IPS-20b (cell line): ENCODE results near the gene SDCBP2.

ENCODE experiments used
- H3K27ac ChIP-seq: one replicate; pipeline ENCODE4 v1.5.1; 2013; ENCODE audit warnings: low read length
- H3K27me3 ChIP-seq: 2 replicates; pipeline ENCODE4 v1.6.1; 2013; ENCODE audit warnings: mild to moderate bottlenecking, low read length, inconsistent platforms; ENCODE audit not compliant: insufficient read depth
- H3K36me3 ChIP-seq: 2 replicates; pipeline ENCODE4 v1.6.1; 2013; ENCODE audit warnings: low read depth, mild to moderate bottlenecking, inconsistent platforms, low read length, moderate library complexity; ENCODE audit not compliant: insufficient read depth
- H3K4me1 ChIP-seq: 2 replicates; pipeline ENCODE4 v1.6.1; 2013; ENCODE audit warnings: mild to moderate bottlenecking, control low read depth, inconsistent platforms, low read length, moderate library complexity; ENCODE audit not compliant: insufficient read depth
- H3K4me3 ChIP-seq: 2 replicates; pipeline ENCODE4 v1.5.1; 2013; ENCODE audit warnings: mild to moderate bottlenecking, low read length, inconsistent platforms
- H3K9ac ChIP-seq: 2 replicates; pipeline ENCODE4 v1.6.1; 2013; ENCODE audit warnings: low read depth, mild to moderate bottlenecking, inconsistent platforms, low read length, moderate library complexity
- H3K9me3 ChIP-seq: 2 replicates; pipeline ENCODE4 v1.6.1; 2013; ENCODE audit warnings: mild to moderate bottlenecking, low read depth, low read length, inconsistent platforms; ENCODE audit not compliant: insufficient read depth

SDCBP2 gene

DNA sequence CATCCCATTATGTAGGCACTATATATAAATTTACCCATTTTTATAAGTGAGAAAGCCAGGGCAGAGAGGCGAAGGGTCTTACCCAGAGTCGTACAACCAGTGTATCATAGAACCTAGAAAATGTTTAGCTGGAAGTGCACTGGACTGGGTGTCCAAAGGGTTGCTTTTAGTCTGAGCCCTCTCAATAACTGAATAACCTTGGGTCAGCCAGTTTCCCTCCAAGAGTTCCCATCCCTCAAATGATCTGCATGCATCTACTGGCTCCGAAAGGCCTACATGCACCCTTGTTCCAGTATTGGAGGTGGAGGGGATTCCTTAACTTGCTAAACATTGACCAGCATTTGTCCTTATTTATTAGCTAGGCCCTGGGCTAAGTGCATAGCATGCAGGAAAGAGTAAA lies 59.1 kb downstream of the SDCBP2 start:
- H3K9ac ChIP-seq = no peak overlapping the region
- H3K27ac ChIP-seq = no peak overlapping the region
- H3K4me1 ChIP-seq = 0 out of 2 replicates have a peak, but pooled peaks cover 4% of the 10 kb centered on the region
- no peaks in the 10 kb centered on the region for H3K36me3 ChIP-seq
- peaks cover 22% of the 10 kb centered on the region for H3K27me3 ChIP-seq
- no peak overlapping the region for H3K4me3 ChIP-seq
- no peaks in the 10 kb centered on the region for H3K9me3 ChIP-seq

DNA sequence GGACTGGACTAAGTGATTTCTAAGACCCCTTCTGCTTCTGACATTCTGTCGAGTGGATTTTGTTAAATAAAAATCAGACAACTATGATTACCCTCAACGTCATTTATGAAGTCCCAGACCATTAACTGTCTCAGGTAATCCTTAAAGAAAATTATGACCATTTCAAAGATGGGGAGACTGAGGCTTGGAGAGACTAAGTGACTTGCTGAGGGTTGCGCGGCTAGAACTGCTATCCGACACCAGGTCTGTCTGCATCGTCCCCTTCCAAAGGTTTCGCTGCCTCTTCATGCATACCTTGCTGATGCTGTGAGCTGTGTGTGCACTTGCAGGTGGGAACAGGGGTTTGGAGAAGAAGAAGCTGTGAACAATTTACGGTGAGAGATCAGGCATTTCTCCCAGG lies 59.7 kb downstream of the SDCBP2 start:
- Histone ChIP-seq H3K36me3 (no peaks in the 10 kb centered on the region), H3K27ac (no peak overlapping the region), H3K4me1 (0 out of 2 replicates have a peak, but pooled peaks cover 4% of the 10 kb centered on the region), H3K27me3 (peaks cover 22% of the 10 kb centered on the region), H3K9me3 (no peaks in the 10 kb centered on the region), H3K9ac (no peak overlapping the region), H3K4me3 (no peak overlapping the region)

DNA sequence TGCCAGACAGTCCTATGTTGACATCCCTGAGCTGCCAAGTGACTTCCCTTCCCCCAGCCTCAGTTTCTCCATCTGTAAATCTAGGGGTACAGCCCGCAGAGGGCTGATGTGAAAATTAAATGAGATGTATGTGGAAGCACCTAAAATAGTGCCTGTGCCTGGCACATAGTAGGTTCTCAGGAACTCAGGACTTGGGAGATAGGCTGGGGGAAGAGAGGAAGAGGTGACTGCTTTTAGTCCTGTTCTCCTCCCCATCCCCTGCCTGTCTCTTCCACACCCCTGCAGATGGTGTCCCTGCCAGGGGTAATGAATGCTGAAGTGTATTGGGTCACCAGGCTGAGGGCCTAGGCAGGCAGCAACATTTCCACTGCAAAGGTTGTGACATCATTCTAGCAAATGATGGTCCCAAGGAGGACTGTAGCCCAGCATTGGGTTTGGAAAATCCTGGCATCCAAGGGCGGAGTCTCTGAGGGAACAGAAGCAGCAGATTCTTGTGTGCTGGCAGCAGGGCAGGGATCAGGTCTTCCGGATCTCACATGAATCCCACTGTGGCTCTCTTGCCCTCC lies 61.0 kb downstream of the SDCBP2 start:
- 0 out of 2 replicates have a peak overlapping the region, but pooled peaks have one; percentile 70 for H3K4me3 ChIP-seq
- no peak overlapping the region; the same call in 1 of the 2 replicates for H3K9ac ChIP-seq
- H3K9me3 ChIP-seq = no peaks in the 10 kb centered on the region
- H3K4me1 ChIP-seq = 0 out of 2 replicates have a peak, but pooled peaks cover 4% of the 10 kb centered on the region
- H3K36me3 ChIP-seq = no peaks in the 10 kb centered on the region
- H3K27me3 ChIP-seq = peaks cover 22% of the 10 kb centered on the region
- no peak overlapping the region for H3K27ac ChIP-seq

DNA sequence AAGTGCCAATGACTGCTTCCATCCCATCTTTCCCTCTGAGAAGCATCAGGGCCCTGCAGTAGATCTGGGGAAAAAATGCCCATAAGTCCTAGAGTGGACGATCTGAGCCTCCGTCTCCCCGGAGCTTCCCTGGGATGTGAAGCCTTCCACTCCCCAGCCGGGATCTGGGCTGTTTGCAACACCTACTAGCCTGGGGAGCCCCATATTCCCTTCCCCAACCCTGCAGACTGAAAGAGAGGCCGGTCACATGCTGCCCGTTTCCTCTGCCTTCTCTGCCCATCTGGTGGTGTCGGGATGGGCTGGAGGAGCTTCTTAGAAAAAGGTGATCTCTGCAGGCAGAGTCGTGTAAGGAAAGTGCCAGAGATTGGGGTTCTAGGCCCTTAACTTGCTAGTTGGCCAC lies 61.8 kb downstream of the SDCBP2 start:
- Histone ChIP-seq H3K4me1 (0 out of 2 replicates have a peak, but pooled peaks cover 4% of the 10 kb centered on the region), H3K4me3 (peak overlapping the region; percentile 70; the same call in 1 of the 2 replicates), H3K9ac (peak overlapping the region; percentile 40; the same call in 1 of the 2 replicates), H3K9me3 (no peaks in the 10 kb centered on the region), H3K27me3 (peaks cover 22% of the 10 kb centered on the region), H3K27ac (no peak overlapping the region), H3K36me3 (no peaks in the 10 kb centered on the region)

DNA sequence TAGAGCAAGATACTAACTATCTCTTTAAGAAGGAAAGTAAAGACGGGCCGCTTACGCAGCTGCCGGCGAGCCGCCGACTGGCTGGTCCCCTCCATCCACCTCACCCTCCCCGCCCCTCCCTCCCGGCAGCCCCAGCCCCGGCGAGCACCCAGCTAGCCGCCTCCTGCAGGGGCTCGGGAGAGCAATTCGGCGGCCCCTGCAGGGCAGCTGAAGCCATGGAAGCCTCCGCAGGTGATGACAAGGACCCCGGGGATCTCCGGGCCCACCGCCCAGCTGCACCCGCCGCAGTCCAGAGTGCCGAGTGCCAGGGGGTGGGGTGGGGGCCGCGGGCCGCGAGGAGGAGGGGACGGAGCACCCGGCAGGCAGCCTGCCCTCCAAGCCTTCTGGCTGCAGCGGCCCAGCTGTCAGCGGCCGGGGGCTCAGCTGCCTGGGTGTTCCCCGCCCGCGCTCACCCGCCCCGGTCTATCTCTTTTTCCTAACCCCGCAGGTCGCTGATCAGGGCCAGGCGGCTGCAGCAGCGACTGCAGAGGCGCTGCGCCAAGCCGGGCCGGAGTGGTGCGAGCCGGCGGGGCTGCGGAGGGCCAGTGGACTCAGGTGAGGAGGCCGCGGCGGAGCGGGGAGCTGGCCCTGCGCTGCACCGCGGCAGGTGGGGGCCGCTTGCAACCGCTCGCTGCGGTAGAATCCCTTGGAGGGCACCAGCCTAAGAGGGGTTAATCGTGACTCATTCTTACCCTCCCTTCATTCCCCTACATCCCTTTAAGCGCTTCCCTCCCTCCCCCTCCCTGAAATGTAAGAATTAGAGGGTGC lies 62.6 kb downstream of the SDCBP2 start, which contains the start of gene SNPH:
SNPH (plus strand) TSS at position 128 of the 807 bp plus-strand sequence. CDS start 29,946 bp downstream, outside the sequence.
- Histone ChIP-seq H3K4me3 (peak within 1 kb of the TSS; percentile 70), H3K9me3 (no peaks in the 10 kb centered on the region), H3K36me3 (no peaks in the 10 kb centered on the region), H3K27ac (no peak within 1 kb of the TSS), H3K27me3 (peaks cover 22% of the 10 kb centered on the region), H3K4me1 (0 out of 2 replicates have a peak, but pooled peaks cover 4% of the 10 kb centered on the region), H3K9ac (peak within 1 kb of the TSS; percentile 58; the same call in 1 of the 2 replicates)

DNA sequence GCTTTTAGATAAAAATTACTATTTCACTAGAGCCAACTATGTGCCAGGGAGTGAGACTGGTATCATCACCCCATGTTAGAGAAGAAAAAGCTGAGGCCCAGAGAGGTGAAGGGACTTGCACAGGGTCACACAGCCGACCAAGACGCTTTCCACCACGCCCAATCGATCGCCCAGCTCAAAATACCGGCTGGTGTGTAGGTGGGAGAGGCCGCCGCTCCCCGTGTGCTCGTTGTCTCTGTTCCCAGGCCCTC lies 63.1 kb downstream of the SDCBP2 start:
- H3K4me3 ChIP-seq = peak overlapping the region; percentile 70
- peak overlapping the region; percentile 58; the same call in 1 of the 2 replicates for H3K9ac ChIP-seq
- no peaks in the 10 kb centered on the region for H3K9me3 ChIP-seq
- peaks cover 25% of the 10 kb centered on the region for H3K27me3 ChIP-seq
- no peak overlapping the region for H3K27ac ChIP-seq
- H3K36me3 ChIP-seq = no peaks in the 10 kb centered on the region
- H3K4me1 ChIP-seq = 0 out of 2 replicates have a peak, but pooled peaks cover 4% of the 10 kb centered on the region

DNA sequence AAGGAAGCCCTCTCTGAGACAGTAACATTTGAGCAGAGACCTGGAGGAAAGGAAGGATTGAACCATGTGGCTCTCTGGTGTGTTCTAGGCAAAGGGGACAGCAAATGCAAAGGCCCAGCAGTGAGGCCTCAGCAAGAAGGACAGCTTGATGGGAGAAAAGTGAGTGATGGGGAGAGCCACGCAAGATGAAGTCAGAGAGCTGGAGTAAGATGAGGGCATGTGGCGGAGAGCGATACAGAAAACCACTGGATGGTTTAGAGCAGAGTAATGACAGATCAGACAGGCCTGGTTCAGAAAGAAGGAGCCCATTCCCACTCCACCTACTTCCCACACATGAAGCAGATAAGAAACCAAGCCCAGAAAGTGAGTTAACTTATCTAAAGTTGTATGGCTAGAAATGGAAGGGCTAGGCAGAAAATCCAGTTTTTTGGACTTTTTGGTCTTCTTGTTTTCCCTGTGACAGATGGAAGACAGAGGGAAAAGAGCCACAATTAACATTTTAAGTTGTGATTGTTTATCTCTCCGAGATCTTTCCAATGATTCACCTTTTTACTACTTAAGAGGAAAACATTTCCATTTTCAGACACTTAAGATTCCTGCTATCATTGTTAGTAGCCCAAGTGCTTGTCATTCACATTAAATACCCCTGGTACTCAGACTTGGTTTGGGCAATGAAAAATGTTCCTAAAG lies 63.6 kb downstream of the SDCBP2 start:
- peak overlapping the region; percentile 70 for H3K4me3 ChIP-seq
- peaks cover 25% of the 10 kb centered on the region for H3K27me3 ChIP-seq
- H3K36me3 ChIP-seq = no peaks in the 10 kb centered on the region
- no peak overlapping the region for H3K27ac ChIP-seq
- H3K4me1 ChIP-seq = 0 out of 2 replicates have a peak, but pooled peaks cover 4% of the 10 kb centered on the region
- peak overlapping the region; percentile 58; the same call in 1 of the 2 replicates for H3K9ac ChIP-seq
- H3K9me3 ChIP-seq = no peaks in the 10 kb centered on the region

DNA sequence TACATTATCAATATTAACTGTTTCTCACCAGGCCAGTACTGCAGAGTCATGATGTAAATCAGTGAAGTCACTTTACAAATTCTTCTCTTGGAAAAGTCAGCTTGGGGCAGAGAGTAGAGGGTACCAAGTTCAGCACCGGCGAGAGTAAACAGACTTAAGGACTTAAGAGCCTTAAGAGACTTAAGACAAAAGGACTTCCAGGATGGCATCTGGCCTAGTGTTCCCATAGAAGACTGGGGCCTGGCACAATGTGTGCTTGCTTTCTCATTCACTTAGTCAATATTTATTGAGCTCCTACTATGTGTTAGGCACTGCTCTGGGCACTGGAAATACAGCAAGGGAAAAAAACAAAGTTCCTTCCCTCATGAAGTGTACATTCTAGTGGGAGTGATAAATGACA lies 64.2 kb downstream of the SDCBP2 start:
- no peak overlapping the region for H3K27ac ChIP-seq
- no peaks in the 10 kb centered on the region for H3K9me3 ChIP-seq
- no peaks in the 10 kb centered on the region for H3K36me3 ChIP-seq
- no peak overlapping the region for H3K4me3 ChIP-seq
- H3K27me3 ChIP-seq = peaks cover 25% of the 10 kb centered on the region
- no peak overlapping the region for H3K9ac ChIP-seq
- H3K4me1 ChIP-seq = 0 out of 2 replicates have a peak, but pooled peaks cover 4% of the 10 kb centered on the region

DNA sequence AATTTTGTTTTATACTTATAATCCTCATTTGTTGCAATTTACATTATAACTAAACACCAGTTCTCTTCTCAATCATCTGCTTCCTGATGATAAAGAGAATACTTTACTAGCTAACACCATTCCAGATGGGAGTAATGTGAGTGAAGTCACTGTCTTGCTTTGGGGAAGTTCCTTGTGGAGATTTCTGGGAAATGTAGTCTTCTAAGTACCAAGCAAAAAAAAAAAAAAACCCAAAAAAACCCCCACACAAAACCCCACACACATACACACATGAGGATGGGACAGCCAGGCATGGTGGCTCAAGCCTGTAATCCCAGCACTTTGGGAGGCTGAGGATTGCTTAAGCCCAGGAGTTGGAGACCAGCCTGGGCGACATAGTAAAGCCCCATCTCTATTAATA lies 65.1 kb downstream of the SDCBP2 start:
- peaks cover 25% of the 10 kb centered on the region for H3K27me3 ChIP-seq

More for the DNA sequence above, 65.1 kb downstream of the SDCBP2 start:
- Histone ChIP-seq H3K4me3 (no peak overlapping the region), H3K9ac (no peak overlapping the region), H3K36me3 (no peaks in the 10 kb centered on the region), H3K27ac (no peak overlapping the region), H3K4me1 (0 out of 2 replicates have a peak, but pooled peaks cover 4% of the 10 kb centered on the region), H3K9me3 (no peaks in the 10 kb centered on the region)
